Activated CD4-positive, alpha-beta T cell treated with anti-CD3 and anti-CD28 coated beads, Interleukin-2, amount 50 U/mL, for 1 hour (primary cell): ENCODE measurements around the gene GPRC5A.
"Not testable (repeated sequence)": the region's sequence is repeated elsewhere in the genome, so short reads cannot be mapped to it uniquely, and the experiment has no call there.

Experiments used
- DNase-seq: peaks from one replicate; pipeline ENCODE4 v3.0.0-alpha.2; 2020

GPRC5A gene

GRCh38 chr12:12891080-12891880 is at the start of gene GPRC5A:
Gene GPRC5A (plus strand): TSS chr12:12891562. CDS start chr12:12908250, 16,688 bp downstream.
- peak; percentile 19 for DNase-seq

GRCh38 chr12:12845794-12846243 is 45.5 kb upstream of the GPRC5A start:
- DNase-seq, result no peak

GRCh38 chr12:12846780-12847179 is 44.6 kb upstream of the GPRC5A start:
- DNase-seq, result peak; percentile 2

GRCh38 chr12:12853435-12853834 is 37.9 kb upstream of the GPRC5A start:
- no peak for DNase-seq

GRCh38 chr12:12859690-12860089 is 31.7 kb upstream of the GPRC5A start:
- DNase-seq, result no peak

- no peak for DNase-seq
Measured at GRCh38 chr12:12864243-12864642, 27.1 kb upstream of the GPRC5A start.

- DNase-seq, result no peak
Measured at GRCh38 chr12:12868477-12869235, 22.7 kb upstream of the GPRC5A start.

- DNase-seq, result no peak
Measured at GRCh38 chr12:12870465-12870864, 20.9 kb upstream of the GPRC5A start.

- DNase-seq, result no peak
Measured at GRCh38 chr12:12871587-12872138, 19.7 kb upstream of the GPRC5A start.

GRCh38 chr12:12872139-12872933 is 19.0 kb upstream of the GPRC5A start:
- DNase-seq, result no peak

- no peak for DNase-seq
Measured at GRCh38 chr12:12872934-12873275, 18.5 kb upstream of the GPRC5A start.

- no peak for DNase-seq
Measured at GRCh38 chr12:12874029-12874428, 17.3 kb upstream of the GPRC5A start.

- not testable (repeated sequence) for DNase-seq
Measured at GRCh38 chr12:12875301-12875700, 16.1 kb upstream of the GPRC5A start.

- no peak for DNase-seq
Measured at GRCh38 chr12:12877153-12877768, 14.1 kb upstream of the GPRC5A start.

GRCh38 chr12:12877781-12878455 is 13.4 kb upstream of the GPRC5A start:
- no peak for DNase-seq

GRCh38 chr12:12880537-12880936 is 10.8 kb upstream of the GPRC5A start:
- no peak for DNase-seq

GRCh38 chr12:12881151-12881909 is 10.0 kb upstream of the GPRC5A start:
- DNase-seq, result no peak

GRCh38 chr12:12882288-12882687 is 9.1 kb upstream of the GPRC5A start:
- no peak for DNase-seq

GRCh38 chr12:12883369-12884001 is 7.9 kb upstream of the GPRC5A start:
- DNase-seq, result no peak

- no peak for DNase-seq
Measured at GRCh38 chr12:12885096-12885792, 6.1 kb upstream of the GPRC5A start.
